ENCODE data around the gene MAGEA4. TPM values are rescaled to one million over a fixed set of nuclear protein-coding genes. Genes with fewer than 3 reads are reported as not detected.

Gene MAGEA4
- total RNA-seq, 2 donors from 2014 or later = not detected

- peaks cover 52% of the 10 kb centered on the region for H3K9me3 Mint-ChIP-seq
- H3K9me3 ChIP-seq (ENCODE audit: control insufficient read depth, low read length) = no peaks in the 10 kb centered on the region
These were observed 8.6 kb downstream of the MAGEA4 start for GRCh38 chrX:151921292-151921691.

GRCh38 chrX:151921866-151922265, 9.2 kb downstream of the MAGEA4 start:
- Histone ChIP-seq H3K9ac (ENCODE audit: extremely low read depth, low read length, poor library complexity, severe bottlenecking) (no peak overlapping the region), H3K4me1 (ENCODE audit: control insufficient read depth, insufficient read depth, low read length) (no peaks in the 10 kb centered on the region), H3K36me3 (ENCODE audit: control insufficient read depth, insufficient read depth, low read length) (no peaks in the 10 kb centered on the region), H3K9me3 (ENCODE audit: control insufficient read depth, low read length) (no peaks in the 10 kb centered on the region), H3K27ac (ENCODE audit: low read depth, low read length) (no peak overlapping the region), H3K4me3 (ENCODE audit: low read length) (no peak overlapping the region), H3K27me3 (ENCODE audit: control insufficient read depth, insufficient read depth, low read length, poor library complexity, severe bottlenecking) (no peaks in the 10 kb centered on the region)
- no peaks in the 10 kb centered on the region for H3K36me3 Mint-ChIP-seq (ENCODE audit: low read depth)
- H3K27ac Mint-ChIP-seq = no peak overlapping the region
- TF ChIP-seq CTCF (conservative IDR thresholded peaks at IDR 0.05) = no peak
- no peak overlapping the region for H3K4me3 Mint-ChIP-seq
- no peaks in the 10 kb centered on the region for H3K27me3 Mint-ChIP-seq (ENCODE audit: insufficient read depth)
- peaks cover 52% of the 10 kb centered on the region for H3K9me3 Mint-ChIP-seq
- WGBS, 2 experiments (ENCODE audit: insufficient coverage in 1 of 2, insufficient read length in 1 of 2) = 93 to 94% methylated on average over 3 to 5 of the region's 5 CpGs
- no peak for DNase-seq
- H3K4me1 Mint-ChIP-seq = no peaks in the 10 kb centered on the region

More at GRCh38 chrX:151921292-151921691, 8.6 kb downstream of the MAGEA4 start:
- H3K27ac ChIP-seq (ENCODE audit: low read depth, low read length) = no peak overlapping the region
- Mint-ChIP-seq H3K4me3 (no peak overlapping the region), H3K27me3 (ENCODE audit: insufficient read depth) (no peaks in the 10 kb centered on the region), H3K36me3 (ENCODE audit: low read depth) (no peaks in the 10 kb centered on the region), H3K4me1 (no peaks in the 10 kb centered on the region), H3K27ac (no peak overlapping the region)
- DNase-seq = no peak
- TF ChIP-seq CTCF (conservative IDR thresholded peaks at IDR 0.05) = no peak
- no peaks in the 10 kb centered on the region for H3K36me3 ChIP-seq (ENCODE audit: control insufficient read depth, insufficient read depth, low read length)
- 98% methylated on average over 8 of the region's 10 CpGs; no CpG with 5 or more reads in 1 of the 2 experiments for WGBS, 2 experiments (ENCODE audit: insufficient coverage in 1 of 2, insufficient read length in 1 of 2)
- H3K4me1 ChIP-seq (ENCODE audit: control insufficient read depth, insufficient read depth, low read length) = no peaks in the 10 kb centered on the region
- H3K4me3 ChIP-seq (ENCODE audit: low read length) = no peak overlapping the region
- no peak overlapping the region for H3K9ac ChIP-seq (ENCODE audit: extremely low read depth, low read length, poor library complexity, severe bottlenecking)
- no peaks in the 10 kb centered on the region for H3K27me3 ChIP-seq (ENCODE audit: control insufficient read depth, insufficient read depth, low read length, poor library complexity, severe bottlenecking)

- Mint-ChIP-seq H3K4me3 (no peak overlapping the region), H3K36me3 (ENCODE audit: low read depth) (no peaks in the 10 kb centered on the region), H3K9me3 (peaks cover 59% of the 10 kb centered on the region), H3K27me3 (ENCODE audit: insufficient read depth) (no peaks in the 10 kb centered on the region), H3K4me1 (no peaks in the 10 kb centered on the region), H3K27ac (no peak overlapping the region)
- H3K4me3 ChIP-seq (ENCODE audit: low read length) = no peak overlapping the region
- 98 to 100% methylated on average over 4 to 5 of the region's 5 CpGs for WGBS, 2 experiments (ENCODE audit: insufficient coverage in 1 of 2, insufficient read length in 1 of 2)
- H3K4me1 ChIP-seq (ENCODE audit: control insufficient read depth, insufficient read depth, low read length) = no peaks in the 10 kb centered on the region
- no peaks in the 10 kb centered on the region for H3K9me3 ChIP-seq (ENCODE audit: control insufficient read depth, low read length)
- TF ChIP-seq CTCF (conservative IDR thresholded peaks at IDR 0.05) = no peak
- no peak for DNase-seq
- H3K27ac ChIP-seq (ENCODE audit: low read depth, low read length) = no peak overlapping the region
- no peaks in the 10 kb centered on the region for H3K36me3 ChIP-seq (ENCODE audit: control insufficient read depth, insufficient read depth, low read length)
- H3K27me3 ChIP-seq (ENCODE audit: control insufficient read depth, insufficient read depth, low read length, poor library complexity, severe bottlenecking) = no peaks in the 10 kb centered on the region
- no peak overlapping the region for H3K9ac ChIP-seq (ENCODE audit: extremely low read depth, low read length, poor library complexity, severe bottlenecking)
These were observed 10.0 kb downstream of the MAGEA4 start for GRCh38 chrX:151922692-151923091.

All from endodermal cell (in vitro differentiated cells).